ENCODE results near the gene C16orf92.

The C16orf92 gene

GRCh38 chr16:29978081-29978480, 44.9 kb upstream of the C16orf92 start:
- peaks cover 64% of the 10 kb centered on the region for H3K36me3 ChIP-seq (ENCODE audit: insufficient read depth, low read length)
- no peak overlapping the region for H2AFZ ChIP-seq (ENCODE audit: low read depth, low read length)
- peaks cover 49% of the 10 kb centered on the region for H3K79me2 ChIP-seq (ENCODE audit: insufficient read depth, low read length)
- H3K4me2 ChIP-seq (ENCODE audit: insufficient read depth, low read length): no peak overlapping the region
- H3K9me3 ChIP-seq (ENCODE audit: insufficient read depth, low read length, severe bottlenecking): no peaks in the 10 kb centered on the region
- H3K27ac ChIP-seq (ENCODE audit: low read length): no peak overlapping the region
- H3K27me3 ChIP-seq (ENCODE audit: insufficient read depth, low read length, poor library complexity): no peaks in the 10 kb centered on the region
- H4K20me1 ChIP-seq (ENCODE audit: insufficient read depth, low read length): peaks cover 48% of the 10 kb centered on the region
- ATAC-seq (ENCODE audit: insufficient read depth, low read depth) (no peak), DNase-seq (no peak)
- no peak overlapping the region for H3K9ac ChIP-seq (ENCODE audit: low read depth, low read length)
- TF ChIP-seq EZH2 (IDR thresholded peaks at IDR 0.05; ENCODE audit: borderline replicate concordance, low read depth, low read length, severe bottlenecking) (no peak), CTCF (IDR thresholded peaks at IDR 0.05; ENCODE audit: borderline replicate concordance, extremely low read depth, low read length, poor library complexity, severe bottlenecking) (no peak)
- peaks cover 39% of the 10 kb centered on the region for H3K4me1 ChIP-seq (ENCODE audit: insufficient read depth, low read length)
- no peak overlapping the region for H3K4me3 ChIP-seq (ENCODE audit: low read depth in 1 of 2, low read length in 2 of 2)

DNA sequence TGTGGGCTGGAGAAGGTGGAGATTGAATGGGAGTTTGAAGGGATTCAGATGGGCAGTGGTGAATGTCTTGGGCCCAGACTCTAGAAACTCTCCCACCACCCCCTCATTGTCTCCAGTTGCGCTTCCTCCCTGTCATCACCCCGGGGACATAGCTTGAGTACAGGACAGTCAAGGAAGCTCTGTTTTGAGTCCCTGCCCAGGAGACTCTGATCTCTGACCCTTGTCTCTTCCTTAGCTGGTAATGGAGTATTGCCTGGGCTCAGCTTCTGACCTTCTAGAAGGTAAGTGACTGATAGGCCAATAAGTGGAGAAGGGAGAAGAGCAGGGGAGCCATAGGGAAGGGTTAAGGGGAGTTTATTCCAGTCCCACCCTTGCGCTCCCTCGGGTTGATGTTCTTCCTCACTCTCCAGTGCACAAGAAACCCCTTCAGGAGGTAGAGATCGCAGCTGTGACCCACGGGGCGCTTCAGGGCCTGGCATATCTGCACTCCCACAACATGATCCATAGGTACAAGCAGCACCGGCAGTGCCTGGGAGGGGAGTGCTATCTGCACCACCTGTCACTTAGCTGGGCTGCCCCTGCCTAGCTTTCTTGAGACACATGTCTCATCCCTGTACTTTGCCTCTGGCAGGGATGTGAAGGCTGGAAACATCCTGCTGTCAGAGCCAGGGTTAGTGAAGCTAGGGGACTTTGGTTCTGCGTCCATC, 44.3 kb upstream of the C16orf92 start:
- H3K4me1 ChIP-seq (ENCODE audit: insufficient read depth, low read length): peaks cover 34% of the 10 kb centered on the region
- ATAC-seq (ENCODE audit: insufficient read depth, low read depth) (no peak), DNase-seq (no peak)
- peaks cover 48% of the 10 kb centered on the region for H3K79me2 ChIP-seq (ENCODE audit: insufficient read depth, low read length)
- H3K27me3 ChIP-seq (ENCODE audit: insufficient read depth, low read length, poor library complexity): no peaks in the 10 kb centered on the region
- H3K27ac ChIP-seq (ENCODE audit: low read length): no peak overlapping the region
- H2AFZ ChIP-seq (ENCODE audit: low read depth, low read length): no peak overlapping the region
- TF ChIP-seq EZH2 (IDR thresholded peaks at IDR 0.05; ENCODE audit: borderline replicate concordance, low read depth, low read length, severe bottlenecking): no peak
- no peak for TF ChIP-seq CTCF (IDR thresholded peaks at IDR 0.05; ENCODE audit: borderline replicate concordance, extremely low read depth, low read length, poor library complexity, severe bottlenecking)
- peaks cover 69% of the 10 kb centered on the region for H3K36me3 ChIP-seq (ENCODE audit: insufficient read depth, low read length)
- H4K20me1 ChIP-seq (ENCODE audit: insufficient read depth, low read length): peaks cover 48% of the 10 kb centered on the region
- no peak overlapping the region for H3K9ac ChIP-seq (ENCODE audit: low read depth, low read length)
- no peak overlapping the region for H3K4me2 ChIP-seq (ENCODE audit: insufficient read depth, low read length)
- no peaks in the 10 kb centered on the region for H3K9me3 ChIP-seq (ENCODE audit: insufficient read depth, low read length, severe bottlenecking)
- no peak overlapping the region for H3K4me3 ChIP-seq (ENCODE audit: low read depth in 1 of 2, low read length in 2 of 2)

- TF ChIP-seq EZH2 (IDR thresholded peaks at IDR 0.05; ENCODE audit: borderline replicate concordance, low read depth, low read length, severe bottlenecking): no peak
- no peak for TF ChIP-seq CTCF (IDR thresholded peaks at IDR 0.05; ENCODE audit: borderline replicate concordance, extremely low read depth, low read length, poor library complexity, severe bottlenecking)
- Histone ChIP-seq H3K36me3 (ENCODE audit: insufficient read depth, low read length) (peaks cover 96% of the 10 kb centered on the region), H3K27me3 (ENCODE audit: insufficient read depth, low read length, poor library complexity) (no peaks in the 10 kb centered on the region), H3K9me3 (ENCODE audit: insufficient read depth, low read length, severe bottlenecking) (no peaks in the 10 kb centered on the region), H3K4me3 (ENCODE audit: low read depth in 1 of 2, low read length in 2 of 2) (no peak overlapping the region), H2AFZ (ENCODE audit: low read depth, low read length) (no peak overlapping the region), H3K4me2 (ENCODE audit: insufficient read depth, low read length) (no peak overlapping the region), H3K79me2 (ENCODE audit: insufficient read depth, low read length) (peaks cover 8% of the 10 kb centered on the region; the same call in 1 of the 2 replicates), H3K27ac (ENCODE audit: low read length) (no peak overlapping the region), H4K20me1 (ENCODE audit: insufficient read depth, low read length) (peaks cover 20% of the 10 kb centered on the region), H3K4me1 (ENCODE audit: insufficient read depth, low read length) (no peaks in the 10 kb centered on the region), H3K9ac (ENCODE audit: low read depth, low read length) (no peak overlapping the region)
- DNase-seq (no peak), ATAC-seq (ENCODE audit: insufficient read depth, low read depth) (no peak)
These were observed 40.2 kb upstream of the C16orf92 start for GRCh38 chr16:29982560-29983419.

Data from DND-41 (cell line).